RWPE1 (cell line): ENCODE results near the gene LOC128125822.

Experiments
- CTCF ChIA-PET: fragments of 350-600 bp; sonication (Branson Sonifier 250); formaldehyde crosslinking; extraction: SDS; loops from one replicate; lab custom pipeline; 2021; lab: Yijun Ruan, JAX
- POLR2A ChIA-PET: fragments of 400-600 bp; formaldehyde crosslinking; extraction: SDS; loops from one replicate; lab custom pipeline; 2020; ENCODE audit warnings: antibody characterized with exemption; ENCODE audit not compliant: low non-redundant PET; lab: Yijun Ruan, JAX
- DNase-seq: peaks from one replicate; pipeline ENCODE4 v3.0.0; 2012; ENCODE audit warnings: low spot score
- H3K27ac ChIP-seq: fragments of 450-650 bp; 2 replicates; pipeline ENCODE4 v1.5.1; 2017
- TF ChIP-seq, protein P1 (sequence below): fragments of 450-650 bp; conservative IDR thresholded peaks from 2 replicates; pipeline ENCODE4 v1.5.1; 2017; ENCODE audit warnings: low read depth, mild to moderate bottlenecking

The LOC128125822 gene

DNA sequence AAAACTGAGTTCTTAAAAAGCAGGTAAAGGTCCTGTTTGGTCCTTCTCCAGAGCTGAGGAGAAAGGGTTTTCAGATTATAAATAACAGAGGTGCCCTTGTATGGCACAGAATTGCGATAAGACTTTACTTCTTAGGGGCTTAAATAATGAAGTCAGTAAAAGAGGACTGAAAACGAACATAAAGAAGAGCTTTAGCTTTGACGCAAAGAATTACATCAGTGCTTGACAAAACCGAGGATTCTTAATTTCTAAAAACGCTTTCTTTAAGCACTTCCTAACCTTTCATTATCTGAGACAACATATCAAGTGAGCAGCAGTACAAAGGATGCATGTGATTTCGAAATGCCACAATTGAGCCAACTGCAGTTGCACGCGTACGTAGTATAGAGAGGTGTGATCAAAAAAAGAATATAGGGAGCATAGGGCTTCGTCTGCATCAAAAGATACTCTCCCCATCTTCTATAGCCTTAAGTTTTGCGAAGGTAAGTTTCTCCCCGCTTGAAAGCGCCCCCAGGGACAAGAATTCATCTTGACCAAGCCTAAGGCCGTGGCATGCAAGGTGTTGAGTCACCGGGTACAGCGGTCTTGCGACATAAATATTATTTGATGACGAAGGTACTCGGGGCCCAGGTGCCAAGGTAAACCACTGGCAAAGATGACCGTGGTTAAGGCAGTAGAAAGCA lies 778 bp upstream of the LOC128125822 start:
- ChIA-PET POLR2A (interaction anchor here (0.6 kb wide), 1 partner anchor 75 kb away, joined by 4 read pairs; no protein-coding TSS in a partner anchor), CTCF (no interaction called here)

DNA sequence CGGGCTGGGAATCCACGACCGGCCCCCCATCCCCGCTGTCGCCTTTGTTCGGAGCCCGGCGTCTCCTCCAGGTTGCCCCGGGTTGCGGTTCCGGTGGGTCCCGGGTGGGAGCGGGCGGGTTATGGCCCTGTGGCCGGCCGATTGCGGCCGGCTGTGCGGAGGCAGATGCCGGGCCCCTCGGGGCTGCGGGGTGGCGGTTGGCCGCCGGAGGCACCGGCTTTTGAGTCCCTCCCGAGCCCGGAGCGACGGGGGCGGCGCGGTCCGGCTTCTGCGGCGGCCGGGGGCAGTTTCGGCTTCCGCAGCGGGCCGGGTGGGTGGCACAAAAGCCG lies 431 bp downstream of the LOC128125822 start:
- CTCF ChIA-PET = no interaction called here
- POLR2A ChIA-PET = interaction anchor here (1.2 kb wide), 1 partner anchor 36 kb away, joined by 5 read pairs; no protein-coding TSS in a partner anchor

More for the DNA sequence above, 778 bp upstream of the LOC128125822 start:
- peak; percentile 87 for DNase-seq
- TF ChIP-seq, protein P1, sequence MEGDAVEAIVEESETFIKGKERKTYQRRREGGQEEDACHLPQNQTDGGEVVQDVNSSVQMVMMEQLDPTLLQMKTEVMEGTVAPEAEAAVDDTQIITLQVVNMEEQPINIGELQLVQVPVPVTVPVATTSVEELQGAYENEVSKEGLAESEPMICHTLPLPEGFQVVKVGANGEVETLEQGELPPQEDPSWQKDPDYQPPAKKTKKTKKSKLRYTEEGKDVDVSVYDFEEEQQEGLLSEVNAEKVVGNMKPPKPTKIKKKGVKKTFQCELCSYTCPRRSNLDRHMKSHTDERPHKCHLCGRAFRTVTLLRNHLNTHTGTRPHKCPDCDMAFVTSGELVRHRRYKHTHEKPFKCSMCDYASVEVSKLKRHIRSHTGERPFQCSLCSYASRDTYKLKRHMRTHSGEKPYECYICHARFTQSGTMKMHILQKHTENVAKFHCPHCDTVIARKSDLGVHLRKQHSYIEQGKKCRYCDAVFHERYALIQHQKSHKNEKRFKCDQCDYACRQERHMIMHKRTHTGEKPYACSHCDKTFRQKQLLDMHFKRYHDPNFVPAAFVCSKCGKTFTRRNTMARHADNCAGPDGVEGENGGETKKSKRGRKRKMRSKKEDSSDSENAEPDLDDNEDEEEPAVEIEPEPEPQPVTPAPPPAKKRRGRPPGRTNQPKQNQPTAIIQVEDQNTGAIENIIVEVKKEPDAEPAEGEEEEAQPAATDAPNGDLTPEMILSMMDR = peak; percentile 19; the same call in 1 of the 2 replicates
- peak overlapping the region; percentile 99 for H3K27ac ChIP-seq

DNA sequence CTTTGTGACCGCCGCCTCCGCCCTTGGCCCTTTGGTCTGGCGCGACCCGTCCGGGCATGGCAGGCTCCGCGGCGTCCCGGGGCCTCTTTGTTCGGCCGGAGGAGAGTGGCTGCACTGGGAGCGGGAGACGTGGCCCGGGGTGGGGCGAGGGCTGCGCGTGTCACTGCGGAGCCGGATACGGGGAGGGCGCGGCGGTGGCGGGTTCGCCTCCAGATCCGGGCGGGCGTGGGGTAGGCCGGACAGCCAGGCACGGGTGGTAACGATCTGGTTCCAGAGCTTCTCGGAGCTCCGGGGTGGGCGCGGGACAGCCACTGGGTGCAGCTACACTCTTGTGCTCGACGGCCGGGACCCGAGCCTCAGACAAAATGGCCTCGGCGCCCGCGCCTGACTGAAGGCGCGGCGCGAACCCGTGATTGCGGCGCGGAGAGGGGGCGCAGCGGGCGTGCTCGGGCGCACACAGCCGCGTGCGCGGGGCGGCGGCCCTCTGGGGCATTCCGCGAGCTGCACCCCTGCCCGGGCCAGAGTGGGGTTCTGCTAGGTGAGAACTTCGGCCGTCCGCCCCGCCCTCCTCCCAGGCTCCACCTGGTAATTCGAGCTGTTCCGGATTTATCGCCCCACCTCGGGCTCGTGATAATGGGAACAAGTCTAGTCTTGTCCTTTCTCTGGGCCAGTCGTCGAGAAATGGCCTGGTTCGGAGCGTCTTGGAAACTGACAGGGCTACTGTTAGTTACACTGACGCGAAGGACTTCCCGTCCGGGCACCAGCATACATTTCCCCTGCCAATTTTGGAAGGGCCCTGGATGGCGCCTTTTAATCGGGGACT lies 1.0 kb downstream of the LOC128125822 start:
- peak; percentile 90 for DNase-seq
- CTCF ChIA-PET = interaction anchor here (0.5 to 2.0 kb wide), 5 partner anchors 26 to 221 kb away, joined by 3 to 14 read pairs (median 4); no protein-coding TSS in a partner anchor
- POLR2A ChIA-PET = interaction anchor here (1.0 to 1.2 kb wide), 2 partner anchors 36 to 221 kb away, joined by 4 to 5 read pairs; no protein-coding TSS in a partner anchor
- H3K27ac ChIP-seq = peak overlapping the region; percentile 99
- TF ChIP-seq, protein P1 = no peak

More for the DNA sequence above, 431 bp downstream of the LOC128125822 start:
- TF ChIP-seq, protein P1 = no peak
- DNase-seq = no peak
- peak overlapping the region; percentile 99 for H3K27ac ChIP-seq

DNA sequence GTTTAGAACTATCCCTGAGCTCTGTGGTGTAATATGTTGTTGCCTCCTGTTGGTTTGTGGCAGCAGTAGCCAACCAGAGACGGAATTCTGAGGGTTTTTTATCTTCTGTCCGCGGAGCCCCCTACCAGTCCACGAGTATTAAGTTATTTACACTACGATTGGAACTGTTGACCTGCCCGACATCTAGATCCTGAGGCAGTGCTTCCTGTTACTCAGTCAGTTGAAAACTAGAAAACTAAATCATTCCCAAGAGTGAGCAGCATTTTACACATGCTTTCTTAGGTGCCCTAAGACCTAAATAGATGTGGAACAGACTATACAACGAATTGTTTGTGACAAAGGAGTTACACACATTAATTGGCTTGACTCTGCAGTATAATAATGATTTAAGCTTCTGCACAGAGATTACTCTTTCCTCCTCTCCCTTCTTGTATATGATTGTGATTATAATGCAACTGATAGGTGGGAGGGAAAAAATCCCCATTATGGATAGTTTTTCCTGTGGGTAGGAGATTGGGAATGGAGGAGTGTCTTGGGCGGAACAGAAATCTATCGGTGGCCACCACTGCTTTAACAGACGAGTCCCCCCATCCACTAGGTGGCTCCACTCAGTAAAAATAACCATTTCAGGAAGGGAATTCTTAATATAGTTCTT lies 1.7 kb downstream of the LOC128125822 start:
- POLR2A ChIA-PET = interaction anchor here (1.0 to 1.2 kb wide), 2 partner anchors 37 to 222 kb away, joined by 4 to 5 read pairs; no protein-coding TSS in a partner anchor

DNA sequence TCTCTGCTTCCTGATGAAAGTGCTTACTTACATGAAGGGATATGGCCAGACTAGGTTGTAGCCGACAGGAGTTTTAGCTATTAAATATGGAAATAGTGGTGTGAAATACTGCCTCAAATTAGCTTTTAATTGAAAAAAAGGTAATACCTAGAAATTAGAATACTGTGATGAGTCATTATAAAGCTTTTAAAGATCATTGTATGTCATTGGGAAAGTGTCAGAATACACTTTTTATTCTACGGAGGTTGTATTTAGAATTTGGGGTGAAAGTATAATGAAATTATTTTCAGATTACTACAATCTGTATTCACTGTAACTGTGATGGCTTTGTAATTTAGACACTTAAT lies 2.2 kb downstream of the LOC128125822 start:
- ChIA-PET CTCF (interaction anchor here (0.5 to 2.0 kb wide), 6 partner anchors 26 to 1287 kb away, joined by 3 to 14 read pairs (median 4); no protein-coding TSS in a partner anchor), POLR2A (no interaction called here)
- no peak for DNase-seq
- TF ChIP-seq, protein P1 = peak; percentile 33
- no peak overlapping the region for H3K27ac ChIP-seq

More for the DNA sequence above, 1.7 kb downstream of the LOC128125822 start:
- TF ChIP-seq, protein P1 = peak; percentile 76
- H3K27ac ChIP-seq = peak overlapping the region; percentile 99
- DNase-seq = no peak
- CTCF ChIA-PET = interaction anchor here (0.5 to 2.0 kb wide), 8 partner anchors 27 to 1286 kb away, joined by 3 to 14 read pairs (median 4); no protein-coding TSS in a partner anchor
